ENCODE measurements around the gene SUSD5.

- TF ChIP-seq, protein P1, sequence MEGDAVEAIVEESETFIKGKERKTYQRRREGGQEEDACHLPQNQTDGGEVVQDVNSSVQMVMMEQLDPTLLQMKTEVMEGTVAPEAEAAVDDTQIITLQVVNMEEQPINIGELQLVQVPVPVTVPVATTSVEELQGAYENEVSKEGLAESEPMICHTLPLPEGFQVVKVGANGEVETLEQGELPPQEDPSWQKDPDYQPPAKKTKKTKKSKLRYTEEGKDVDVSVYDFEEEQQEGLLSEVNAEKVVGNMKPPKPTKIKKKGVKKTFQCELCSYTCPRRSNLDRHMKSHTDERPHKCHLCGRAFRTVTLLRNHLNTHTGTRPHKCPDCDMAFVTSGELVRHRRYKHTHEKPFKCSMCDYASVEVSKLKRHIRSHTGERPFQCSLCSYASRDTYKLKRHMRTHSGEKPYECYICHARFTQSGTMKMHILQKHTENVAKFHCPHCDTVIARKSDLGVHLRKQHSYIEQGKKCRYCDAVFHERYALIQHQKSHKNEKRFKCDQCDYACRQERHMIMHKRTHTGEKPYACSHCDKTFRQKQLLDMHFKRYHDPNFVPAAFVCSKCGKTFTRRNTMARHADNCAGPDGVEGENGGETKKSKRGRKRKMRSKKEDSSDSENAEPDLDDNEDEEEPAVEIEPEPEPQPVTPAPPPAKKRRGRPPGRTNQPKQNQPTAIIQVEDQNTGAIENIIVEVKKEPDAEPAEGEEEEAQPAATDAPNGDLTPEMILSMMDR (IDR thresholded peaks at IDR 0.05), result no peak
- TF ChIP-seq POLR2A (IDR thresholded peaks at IDR 0.05), result no peak
Measured at GRCh38 chr3:33174711-33175414, 43.7 kb downstream of the SUSD5 start.
